ENCODE data around the gene ZBTB7A.

The ZBTB7A gene

DNA sequence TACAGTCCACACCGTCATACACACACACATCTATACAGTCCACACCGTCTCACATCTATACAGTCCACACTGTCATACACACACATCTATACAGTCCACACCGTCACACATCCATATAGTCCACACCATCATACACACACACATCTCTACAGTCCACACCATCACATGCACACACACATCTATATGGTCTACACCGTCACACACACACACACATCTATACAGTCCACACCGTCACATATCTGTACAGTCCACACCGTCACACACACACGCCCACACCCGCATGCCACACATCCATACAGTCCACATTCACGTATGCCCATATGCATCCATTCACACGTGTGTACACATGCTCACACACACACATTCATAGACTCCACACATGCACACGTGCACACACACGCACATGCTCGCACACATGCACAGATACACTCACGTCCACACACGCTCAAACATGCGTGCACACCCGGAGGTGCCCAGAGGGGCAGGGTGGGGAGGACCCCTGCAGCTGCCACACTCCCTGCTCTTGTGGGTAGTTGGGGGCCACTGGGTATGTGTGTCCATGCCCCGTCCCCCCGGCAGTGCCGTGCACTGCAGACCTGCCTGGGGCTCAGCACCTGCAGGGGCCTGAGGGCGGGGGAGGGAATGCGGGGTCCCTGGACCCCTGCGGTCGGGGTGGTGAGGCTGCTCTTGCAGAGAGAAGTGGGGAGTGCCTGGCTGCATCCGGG is 30.0 kb downstream of the ZBTB7A start:
- Histone ChIP-seq H3K27me3 (ENCODE audit: insufficient read depth, poor library complexity, severe bottlenecking) (no peaks in the 10 kb centered on the region), H3K27ac (replicated peaks) (no peak overlapping the region), H3K4me3 (replicated peaks; ENCODE audit: insufficient read depth, low read length) (no peak overlapping the region)
- TF ChIP-seq, protein P1, sequence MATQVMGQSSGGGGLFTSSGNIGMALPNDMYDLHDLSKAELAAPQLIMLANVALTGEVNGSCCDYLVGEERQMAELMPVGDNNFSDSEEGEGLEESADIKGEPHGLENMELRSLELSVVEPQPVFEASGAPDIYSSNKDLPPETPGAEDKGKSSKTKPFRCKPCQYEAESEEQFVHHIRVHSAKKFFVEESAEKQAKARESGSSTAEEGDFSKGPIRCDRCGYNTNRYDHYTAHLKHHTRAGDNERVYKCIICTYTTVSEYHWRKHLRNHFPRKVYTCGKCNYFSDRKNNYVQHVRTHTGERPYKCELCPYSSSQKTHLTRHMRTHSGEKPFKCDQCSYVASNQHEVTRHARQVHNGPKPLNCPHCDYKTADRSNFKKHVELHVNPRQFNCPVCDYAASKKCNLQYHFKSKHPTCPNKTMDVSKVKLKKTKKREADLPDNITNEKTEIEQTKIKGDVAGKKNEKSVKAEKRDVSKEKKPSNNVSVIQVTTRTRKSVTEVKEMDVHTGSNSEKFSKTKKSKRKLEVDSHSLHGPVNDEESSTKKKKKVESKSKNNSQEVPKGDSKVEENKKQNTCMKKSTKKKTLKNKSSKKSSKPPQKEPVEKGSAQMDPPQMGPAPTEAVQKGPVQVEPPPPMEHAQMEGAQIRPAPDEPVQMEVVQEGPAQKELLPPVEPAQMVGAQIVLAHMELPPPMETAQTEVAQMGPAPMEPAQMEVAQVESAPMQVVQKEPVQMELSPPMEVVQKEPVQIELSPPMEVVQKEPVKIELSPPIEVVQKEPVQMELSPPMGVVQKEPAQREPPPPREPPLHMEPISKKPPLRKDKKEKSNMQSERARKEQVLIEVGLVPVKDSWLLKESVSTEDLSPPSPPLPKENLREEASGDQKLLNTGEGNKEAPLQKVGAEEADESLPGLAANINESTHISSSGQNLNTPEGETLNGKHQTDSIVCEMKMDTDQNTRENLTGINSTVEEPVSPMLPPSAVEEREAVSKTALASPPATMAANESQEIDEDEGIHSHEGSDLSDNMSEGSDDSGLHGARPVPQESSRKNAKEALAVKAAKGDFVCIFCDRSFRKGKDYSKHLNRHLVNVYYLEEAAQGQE (IDR thresholded peaks at IDR 0.05; ENCODE audit: insufficient replicate concordance, low read depth), result no peak
- TF ChIP-seq GABPA (IDR thresholded peaks at IDR 0.05; ENCODE audit: low read depth) (no peak), POLR2AphosphoS5 (IDR thresholded peaks at IDR 0.05; ENCODE audit: low read depth) (no peak; the same call in 1 of the 2 replicates), SPI1 (IDR thresholded peaks at IDR 0.05; ENCODE audit: borderline replicate concordance, low read depth) (no peak)
- TF ChIP-seq, protein P2, sequence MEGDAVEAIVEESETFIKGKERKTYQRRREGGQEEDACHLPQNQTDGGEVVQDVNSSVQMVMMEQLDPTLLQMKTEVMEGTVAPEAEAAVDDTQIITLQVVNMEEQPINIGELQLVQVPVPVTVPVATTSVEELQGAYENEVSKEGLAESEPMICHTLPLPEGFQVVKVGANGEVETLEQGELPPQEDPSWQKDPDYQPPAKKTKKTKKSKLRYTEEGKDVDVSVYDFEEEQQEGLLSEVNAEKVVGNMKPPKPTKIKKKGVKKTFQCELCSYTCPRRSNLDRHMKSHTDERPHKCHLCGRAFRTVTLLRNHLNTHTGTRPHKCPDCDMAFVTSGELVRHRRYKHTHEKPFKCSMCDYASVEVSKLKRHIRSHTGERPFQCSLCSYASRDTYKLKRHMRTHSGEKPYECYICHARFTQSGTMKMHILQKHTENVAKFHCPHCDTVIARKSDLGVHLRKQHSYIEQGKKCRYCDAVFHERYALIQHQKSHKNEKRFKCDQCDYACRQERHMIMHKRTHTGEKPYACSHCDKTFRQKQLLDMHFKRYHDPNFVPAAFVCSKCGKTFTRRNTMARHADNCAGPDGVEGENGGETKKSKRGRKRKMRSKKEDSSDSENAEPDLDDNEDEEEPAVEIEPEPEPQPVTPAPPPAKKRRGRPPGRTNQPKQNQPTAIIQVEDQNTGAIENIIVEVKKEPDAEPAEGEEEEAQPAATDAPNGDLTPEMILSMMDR (IDR thresholded peaks at IDR 0.05; ENCODE audit: insufficient read depth, low read length), result no peak
- no peak for DNase-seq (ENCODE audit: low read depth in 1 of 2, low spot score in 1 of 2)

GRCh38 chr19:4035582-4035981 is 31.1 kb downstream of the ZBTB7A start:
- H3K27ac ChIP-seq (replicated peaks), result no peak overlapping the region
- DNase-seq (ENCODE audit: low read depth in 1 of 2, low spot score in 1 of 2), result no peak
- H3K4me3 ChIP-seq (replicated peaks; ENCODE audit: insufficient read depth, low read length), result no peak overlapping the region
- no peak for TF ChIP-seq POLR2AphosphoS5 (IDR thresholded peaks at IDR 0.05; ENCODE audit: low read depth)
- no peak for TF ChIP-seq SPI1 (IDR thresholded peaks at IDR 0.05; ENCODE audit: borderline replicate concordance, low read depth)
- TF ChIP-seq, protein P1 (IDR thresholded peaks at IDR 0.05; ENCODE audit: insufficient replicate concordance, low read depth), result no peak
- H3K27me3 ChIP-seq (ENCODE audit: insufficient read depth, poor library complexity, severe bottlenecking), result no peaks in the 10 kb centered on the region

- Histone ChIP-seq H3K4me3 (replicated peaks; ENCODE audit: insufficient read depth, low read length) (no peak overlapping the region), H3K27me3 (ENCODE audit: insufficient read depth, poor library complexity, severe bottlenecking) (no peaks in the 10 kb centered on the region), H3K27ac (replicated peaks) (no peak overlapping the region)
- DNase-seq (ENCODE audit: low read depth in 1 of 2, low spot score in 1 of 2), result no peak
- TF ChIP-seq GABPA (IDR thresholded peaks at IDR 0.05; ENCODE audit: low read depth) (no peak), SPI1 (IDR thresholded peaks at IDR 0.05; ENCODE audit: borderline replicate concordance, low read depth) (no peak), POLR2AphosphoS5 (IDR thresholded peaks at IDR 0.05; ENCODE audit: low read depth) (no peak)
- TF ChIP-seq, protein P2 (IDR thresholded peaks at IDR 0.05; ENCODE audit: insufficient read depth, low read length), result no peak
- TF ChIP-seq, protein P1 (IDR thresholded peaks at IDR 0.05; ENCODE audit: insufficient replicate concordance, low read depth), result no peak
Measured at GRCh38 chr19:4035018-4035566, 31.6 kb downstream of the ZBTB7A start.

Measured in HL-60 (cell line).